DND-41 (cell line): ENCODE measurements around the gene SIPA1L3.

Experiments
- EZH2 ChIP-seq: IDR thresholded peaks from 3 replicates; pipeline ENCODE4 v1.6.1; 2012; ENCODE audit warnings: borderline replicate concordance, low read depth, mild to moderate bottlenecking, moderate library complexity, low read length, inconsistent platforms; ENCODE audit not compliant: severe bottlenecking
- TF ChIP-seq, protein P1 (sequence below): IDR thresholded peaks from 2 replicates; pipeline ENCODE4 v1.5.1; 2012; ENCODE audit warnings: borderline replicate concordance, low read length, moderate library complexity, mild to moderate bottlenecking; ENCODE audit not compliant: poor library complexity, severe bottlenecking; ENCODE audit errors: extremely low read depth

DNA sequence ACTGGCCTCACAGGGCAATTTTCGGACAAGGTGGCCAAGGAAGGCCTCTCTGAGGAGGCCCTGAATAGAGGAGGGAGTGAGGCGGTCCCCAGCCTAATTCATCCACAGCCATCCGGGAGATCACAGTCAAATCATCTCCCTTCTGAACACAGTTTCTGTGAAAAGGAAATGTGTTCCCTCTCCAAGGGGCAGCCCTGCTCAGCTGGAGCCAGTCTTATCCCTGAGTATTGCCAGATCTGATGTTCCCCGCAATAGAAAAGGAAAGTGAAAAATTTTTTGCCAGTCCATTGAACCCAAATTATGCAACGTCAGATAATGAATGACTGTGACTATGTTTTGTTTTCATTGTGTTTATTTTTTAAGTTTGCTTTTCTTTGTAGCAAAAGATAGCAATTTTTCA is 125.9 kb downstream of the SIPA1L3 start:
- TF ChIP-seq, protein P1, sequence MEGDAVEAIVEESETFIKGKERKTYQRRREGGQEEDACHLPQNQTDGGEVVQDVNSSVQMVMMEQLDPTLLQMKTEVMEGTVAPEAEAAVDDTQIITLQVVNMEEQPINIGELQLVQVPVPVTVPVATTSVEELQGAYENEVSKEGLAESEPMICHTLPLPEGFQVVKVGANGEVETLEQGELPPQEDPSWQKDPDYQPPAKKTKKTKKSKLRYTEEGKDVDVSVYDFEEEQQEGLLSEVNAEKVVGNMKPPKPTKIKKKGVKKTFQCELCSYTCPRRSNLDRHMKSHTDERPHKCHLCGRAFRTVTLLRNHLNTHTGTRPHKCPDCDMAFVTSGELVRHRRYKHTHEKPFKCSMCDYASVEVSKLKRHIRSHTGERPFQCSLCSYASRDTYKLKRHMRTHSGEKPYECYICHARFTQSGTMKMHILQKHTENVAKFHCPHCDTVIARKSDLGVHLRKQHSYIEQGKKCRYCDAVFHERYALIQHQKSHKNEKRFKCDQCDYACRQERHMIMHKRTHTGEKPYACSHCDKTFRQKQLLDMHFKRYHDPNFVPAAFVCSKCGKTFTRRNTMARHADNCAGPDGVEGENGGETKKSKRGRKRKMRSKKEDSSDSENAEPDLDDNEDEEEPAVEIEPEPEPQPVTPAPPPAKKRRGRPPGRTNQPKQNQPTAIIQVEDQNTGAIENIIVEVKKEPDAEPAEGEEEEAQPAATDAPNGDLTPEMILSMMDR = no peak
- TF ChIP-seq EZH2 = no peak
